GM12891 (cell line): Measurements from ENCODE around the gene SUPT20HL1.

Experiments used
- PAX5 ChIP-seq: IDR thresholded peaks from 2 replicates; pipeline ENCODE4 v1.6.1; 2011; ENCODE audit warnings: low read length, moderate library complexity, mild to moderate bottlenecking; ENCODE audit not compliant: insufficient read depth, severe bottlenecking
- POLR2A ChIP-seq: IDR thresholded peaks from 2 replicates; pipeline ENCODE4 v1.6.1; 2011; ENCODE audit warnings: low read depth, low read length, control low read depth
- POLR2AphosphoS5 ChIP-seq: IDR thresholded peaks from 2 replicates; pipeline ENCODE4 v1.6.1; 2011; ENCODE audit warnings: low read depth, low read length, control low read depth
- POU2F2 ChIP-seq: IDR thresholded peaks from 2 replicates; pipeline ENCODE4 v1.6.1; 2011; ENCODE audit warnings: low read depth, mild to moderate bottlenecking, control low read depth, low read length, moderate library complexity
- SPI1 ChIP-seq: IDR thresholded peaks from 2 replicates; pipeline ENCODE4 v1.6.1; 2011; ENCODE audit warnings: low read depth, low read length, control low read depth
- TAF1 ChIP-seq: IDR thresholded peaks from 2 replicates; pipeline ENCODE4 v1.6.1; 2011; ENCODE audit warnings: low read depth, low read length, control low read depth

DNA sequence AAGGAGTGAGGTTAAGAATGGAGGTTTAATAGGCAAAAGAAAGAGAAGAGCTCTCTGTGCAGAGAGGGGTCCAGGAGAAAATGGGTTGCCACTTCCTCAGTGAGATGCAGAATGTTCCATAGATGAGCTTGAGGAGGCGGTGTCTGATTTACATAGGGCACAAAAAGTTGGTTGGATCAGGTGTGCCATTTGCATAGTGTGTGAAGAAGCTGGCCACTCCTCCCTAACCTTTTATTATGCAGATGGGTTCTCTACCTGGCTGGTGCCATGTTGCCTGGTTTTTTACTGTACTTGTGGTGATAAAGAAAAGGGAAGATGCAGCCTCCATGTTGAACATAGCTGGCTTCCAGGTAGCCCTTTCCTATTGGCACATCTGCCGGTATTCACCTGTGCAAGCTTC is 27.3 kb downstream of the SUPT20HL1 start:
- TF ChIP-seq POLR2AphosphoS5 (no peak), TAF1 (no peak), POLR2A (no peak), SPI1 (no peak), PAX5 (no peak), POU2F2 (no peak)
